GM19193 (cell line): ENCODE results near the gene TC2N.

Source experiments
- POLR2A ChIP-seq: IDR thresholded peaks from 4 replicates; pipeline ENCODE4 v1.6.1; 2011; ENCODE audit not compliant: insufficient read depth, insufficient read length; ENCODE audit errors: extremely low read depth

TC2N gene

DNA sequence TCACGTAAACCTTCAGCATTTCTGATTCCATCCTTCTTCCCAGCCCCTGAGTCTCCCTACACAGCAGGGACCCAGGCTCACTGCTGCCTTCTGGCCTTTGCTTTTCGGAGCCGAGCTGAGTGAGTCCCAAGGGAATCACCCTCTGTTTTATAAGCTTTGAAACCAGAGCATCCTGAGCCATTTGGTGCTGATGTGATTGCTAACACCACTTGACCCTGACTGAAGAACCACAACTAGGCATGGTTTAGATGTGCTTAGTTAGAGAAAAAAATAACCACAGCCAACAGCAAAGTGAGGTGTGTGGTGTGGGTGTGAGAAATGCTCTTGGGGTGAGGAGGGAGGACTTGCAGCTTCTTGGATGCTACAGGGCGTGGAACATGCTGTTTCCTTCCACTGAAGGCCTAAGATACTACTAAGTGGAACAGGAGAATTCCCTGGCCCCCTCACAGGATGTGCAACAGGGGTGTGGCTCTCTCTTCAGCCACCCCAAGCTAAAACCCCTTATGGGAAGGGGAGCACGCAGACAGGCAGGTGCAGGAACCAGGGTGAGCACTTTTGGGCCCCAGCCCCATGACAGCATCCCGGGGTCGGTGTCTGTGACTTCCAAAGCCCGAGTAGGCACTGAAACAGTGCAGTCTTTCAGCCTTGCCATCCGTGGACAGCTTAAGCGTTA, at the start of gene TC2N:
Gene TC2N (minus strand): TSS at position 221 of the 673 bp plus-strand sequence. CDS start 53,767 bp downstream, outside the sequence.
- no peak for TF ChIP-seq POLR2A

DNA sequence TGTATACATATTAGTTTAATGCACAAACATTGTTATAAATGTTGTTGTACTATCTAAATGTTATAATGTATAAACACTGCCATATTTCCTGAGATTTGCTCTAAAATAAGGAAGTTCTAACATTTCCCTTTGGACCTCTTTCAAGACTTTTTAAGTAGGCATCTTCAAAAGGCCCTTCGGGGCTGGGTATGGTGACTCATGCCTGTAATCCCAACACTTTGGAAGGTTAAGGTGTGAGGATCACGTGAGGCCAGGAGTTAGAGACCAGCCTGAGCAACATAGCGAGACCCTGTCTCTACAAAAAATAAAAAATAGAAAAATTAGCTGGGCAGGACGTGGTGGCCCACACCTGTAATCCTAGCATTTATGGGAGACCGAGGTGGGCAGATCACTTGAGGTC, 44.7 kb upstream of the TC2N start:
- no peak for TF ChIP-seq POLR2A

DNA sequence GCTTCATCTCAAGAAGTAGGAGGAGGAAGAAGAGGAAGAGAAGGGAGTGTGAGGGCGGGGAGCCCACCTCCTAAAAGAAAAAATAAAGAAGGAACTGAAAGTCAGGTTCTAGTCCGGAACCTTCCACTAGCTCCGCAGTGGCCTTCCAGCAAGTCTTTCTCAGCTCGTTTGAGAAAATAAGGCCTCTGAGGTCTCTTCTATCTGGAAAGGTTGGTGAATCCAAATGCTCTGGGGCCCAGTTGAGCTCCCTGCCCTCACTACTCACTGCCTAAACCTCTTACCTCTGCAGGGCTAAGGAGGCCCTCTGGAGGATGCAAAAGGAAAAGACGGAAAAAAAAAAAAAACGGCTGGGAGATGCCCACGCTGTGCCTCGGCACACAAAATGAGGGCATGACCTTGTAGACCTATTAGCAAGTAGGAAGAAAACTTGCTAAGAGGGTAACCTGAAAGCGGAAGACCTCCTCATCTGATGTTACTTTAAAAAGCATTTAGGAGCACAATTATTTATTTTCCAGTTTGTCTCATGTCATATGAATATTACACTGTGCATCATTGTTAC, 44.2 kb upstream of the TC2N start:
- TF ChIP-seq POLR2A = no peak

DNA sequence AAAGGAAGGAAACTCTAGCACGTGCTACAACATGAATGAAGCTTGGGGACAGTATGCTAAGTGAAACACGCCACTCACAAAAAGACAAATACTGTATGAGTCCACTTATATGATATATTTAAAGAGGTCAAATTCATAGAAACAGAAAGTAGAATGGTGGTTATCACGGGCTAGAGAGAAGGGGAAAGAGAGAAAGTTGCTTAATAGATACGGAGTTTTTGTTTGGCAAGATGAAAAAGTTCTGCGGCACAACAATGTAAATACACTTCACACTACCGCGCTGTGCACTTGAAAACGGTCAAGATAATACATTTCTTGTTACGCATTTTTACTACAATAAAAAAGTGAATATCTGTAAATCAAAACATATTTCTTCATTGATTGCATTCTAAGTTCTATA, 42.9 kb upstream of the TC2N start:
- TF ChIP-seq POLR2A = no peak

DNA sequence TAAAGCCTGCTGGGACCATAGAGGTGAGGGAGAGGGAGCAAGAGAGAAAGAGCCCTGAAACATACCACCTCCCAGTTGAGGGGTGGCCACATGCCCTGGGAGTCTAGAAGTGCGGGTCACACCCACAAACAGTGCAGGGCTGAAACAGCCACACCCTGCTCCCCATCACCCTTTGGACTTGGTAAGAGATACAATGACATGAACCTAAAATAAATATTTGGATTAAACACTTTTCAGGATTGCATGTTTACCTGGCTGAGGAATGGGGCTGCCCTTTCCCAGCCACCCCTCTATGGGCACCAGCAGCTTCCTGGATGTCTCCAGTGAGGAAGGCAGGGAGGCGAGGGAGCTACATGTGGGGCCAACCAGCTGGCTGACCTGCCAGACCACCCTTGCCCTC, 39.0 kb upstream of the TC2N start:
- no peak for TF ChIP-seq POLR2A

DNA sequence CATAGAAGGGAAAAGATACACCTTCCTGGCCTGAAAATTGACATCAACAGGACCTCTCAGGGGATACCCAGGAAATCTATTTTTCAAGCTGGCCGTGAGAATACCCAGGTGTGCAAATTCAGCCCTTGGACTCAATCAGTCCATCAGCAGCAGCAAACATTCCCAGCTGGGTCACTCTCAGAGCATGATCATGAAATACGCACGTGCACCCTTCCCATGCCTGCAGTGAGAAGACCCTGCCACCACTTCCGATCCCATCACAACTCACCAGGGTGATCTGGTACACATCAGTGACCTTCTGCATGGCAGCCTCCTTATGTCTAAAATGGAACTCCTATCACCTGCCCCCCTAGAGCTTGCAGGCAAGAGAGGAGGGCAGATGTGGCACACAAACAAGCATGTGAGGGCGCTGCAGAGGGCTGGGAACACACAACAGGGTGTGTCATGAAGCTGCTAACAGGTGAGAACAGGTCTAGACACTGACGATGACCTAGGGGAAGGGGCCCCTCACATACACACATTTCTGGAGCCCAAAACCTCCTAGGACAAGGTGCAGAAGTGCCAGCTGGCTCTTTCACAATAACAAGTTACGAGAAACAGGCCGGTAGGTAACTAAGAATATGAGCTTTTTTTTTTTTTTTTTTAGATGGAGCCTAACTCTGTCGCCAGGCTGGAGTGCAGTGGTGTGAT, 37.8 kb upstream of the TC2N start:
- no peak for TF ChIP-seq POLR2A

DNA sequence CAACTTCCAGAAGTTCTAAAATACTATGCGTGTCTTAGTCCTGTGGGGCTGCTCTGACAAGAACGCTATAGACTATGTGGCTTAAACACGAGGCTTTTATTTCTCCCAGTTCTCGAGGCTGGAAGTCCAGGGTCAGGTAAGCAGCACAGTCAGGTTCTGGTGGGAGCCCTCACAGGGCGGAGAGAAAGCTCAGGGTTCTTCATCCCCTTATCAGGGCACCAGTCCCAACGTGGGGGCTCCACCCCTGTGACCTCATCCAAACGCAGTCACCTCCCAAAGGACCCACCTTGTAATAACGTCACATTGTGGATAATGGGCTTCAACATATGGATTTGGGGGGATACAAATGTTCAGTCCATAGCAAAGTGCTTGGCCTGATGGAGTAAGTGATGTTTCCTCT, 37.1 kb upstream of the TC2N start:
- TF ChIP-seq POLR2A = no peak

DNA sequence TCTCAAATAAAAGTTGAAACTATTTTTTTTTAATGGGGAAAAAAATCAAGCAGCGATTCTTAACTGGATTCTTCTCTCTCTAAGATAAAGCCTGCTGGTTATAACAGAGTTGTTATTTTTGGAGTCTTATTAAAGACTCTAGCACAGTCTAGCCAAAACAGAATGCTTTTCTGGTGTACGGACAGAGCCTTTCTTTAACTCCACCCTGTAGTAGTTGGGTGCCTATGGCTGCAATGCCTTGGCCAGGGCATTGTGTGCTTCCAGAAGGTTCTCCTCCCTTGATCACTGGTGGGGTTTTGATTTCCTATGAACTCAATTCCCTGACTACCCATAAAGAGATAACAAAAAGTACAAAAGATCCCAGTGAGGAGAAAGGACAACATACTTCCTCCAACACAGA, 35.7 kb upstream of the TC2N start:
- TF ChIP-seq POLR2A = no peak

DNA sequence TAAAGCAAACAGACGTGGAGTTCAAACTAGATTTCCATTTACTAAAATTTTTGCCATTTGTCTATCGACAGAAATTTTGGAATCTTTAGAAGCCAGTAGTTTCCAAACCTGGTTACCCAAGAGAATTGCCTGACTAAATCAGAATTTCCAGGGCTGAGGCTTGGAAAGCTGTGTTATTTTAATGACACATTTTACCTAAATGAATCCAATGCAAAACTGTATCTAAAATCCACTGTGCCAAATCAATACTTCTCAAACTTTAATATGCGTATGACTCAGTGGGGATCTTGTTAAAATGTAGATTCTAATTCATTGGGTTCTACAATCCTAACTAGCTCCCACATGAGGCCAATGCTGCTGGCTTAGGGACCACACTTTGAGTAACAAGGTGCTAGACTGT, 35.0 kb upstream of the TC2N start:
- TF ChIP-seq POLR2A = no peak

DNA sequence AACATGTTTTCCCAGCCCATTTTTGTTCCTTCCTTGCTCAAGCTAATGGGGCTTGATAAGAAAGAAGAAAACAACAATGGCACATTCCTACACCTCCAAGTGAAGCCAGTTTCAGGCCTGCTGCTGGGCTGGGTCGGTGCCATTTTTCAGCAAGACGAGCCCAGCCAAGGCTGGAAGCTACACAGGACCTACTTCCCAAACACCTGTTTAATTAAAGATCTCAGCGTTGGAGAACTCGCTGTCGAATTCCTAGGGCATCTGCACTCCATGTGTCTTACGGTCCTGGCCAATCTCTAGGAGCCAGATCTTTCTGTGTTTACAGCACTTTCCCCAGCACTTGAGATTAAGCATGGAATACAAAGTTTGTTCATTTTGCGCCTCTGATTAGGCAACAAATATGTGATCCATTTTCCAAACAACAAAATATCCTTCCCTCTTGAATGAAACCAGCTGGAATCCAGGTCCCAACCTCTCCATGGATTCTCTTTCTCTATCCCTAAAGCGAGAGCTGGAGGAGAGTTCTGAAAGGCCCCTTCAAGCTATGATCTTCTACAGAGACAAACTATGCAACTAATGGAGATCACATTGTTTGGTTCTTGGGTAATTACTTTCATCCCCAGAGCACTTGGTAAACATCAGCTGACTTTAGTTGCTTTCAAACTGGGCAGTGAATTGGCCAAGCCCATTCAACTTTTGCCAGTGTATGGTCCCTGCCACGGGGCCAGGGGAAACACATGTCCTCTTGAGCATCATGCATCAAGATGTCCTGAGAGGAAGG, 34.3 kb upstream of the TC2N start:
- TF ChIP-seq POLR2A = no peak

DNA sequence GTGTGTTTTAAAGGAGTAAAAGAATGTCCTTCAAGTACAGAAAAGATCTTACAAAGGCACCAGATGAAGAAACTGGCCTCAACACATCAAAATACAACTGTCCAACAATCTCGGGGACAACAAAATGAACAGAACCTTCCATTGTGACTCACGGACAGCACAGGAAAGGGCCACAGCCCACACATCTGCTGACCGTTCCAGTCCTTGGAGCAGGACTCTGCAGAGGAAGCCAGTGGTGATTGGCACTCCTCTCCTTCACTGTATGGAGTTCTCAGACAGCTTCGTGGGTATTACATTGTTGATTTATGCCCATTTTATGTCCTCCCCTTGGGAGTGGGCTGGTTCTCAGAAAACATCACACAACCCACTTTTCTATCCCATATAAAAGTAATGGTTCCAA, 32.5 kb upstream of the TC2N start:
- TF ChIP-seq POLR2A = no peak

DNA sequence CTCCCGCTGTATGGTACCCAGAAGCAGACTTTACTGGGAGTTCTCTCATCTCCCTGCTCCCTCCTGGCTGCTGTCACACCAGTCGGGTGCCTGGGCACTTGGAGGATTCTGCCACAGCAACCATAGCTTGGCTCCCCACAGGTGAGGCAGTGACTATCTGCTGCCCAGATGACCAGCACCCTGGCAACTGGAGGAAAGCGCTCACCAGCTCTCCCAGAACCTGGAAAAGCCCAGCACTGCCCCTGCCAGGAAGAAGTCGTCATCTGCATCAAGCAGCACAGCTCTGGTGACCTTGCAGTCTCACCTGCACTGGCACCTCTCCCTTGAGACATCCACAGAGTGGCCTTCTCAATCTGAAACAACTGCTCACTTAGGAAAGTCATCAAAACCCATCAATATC, 31.9 kb upstream of the TC2N start:
- no peak for TF ChIP-seq POLR2A

DNA sequence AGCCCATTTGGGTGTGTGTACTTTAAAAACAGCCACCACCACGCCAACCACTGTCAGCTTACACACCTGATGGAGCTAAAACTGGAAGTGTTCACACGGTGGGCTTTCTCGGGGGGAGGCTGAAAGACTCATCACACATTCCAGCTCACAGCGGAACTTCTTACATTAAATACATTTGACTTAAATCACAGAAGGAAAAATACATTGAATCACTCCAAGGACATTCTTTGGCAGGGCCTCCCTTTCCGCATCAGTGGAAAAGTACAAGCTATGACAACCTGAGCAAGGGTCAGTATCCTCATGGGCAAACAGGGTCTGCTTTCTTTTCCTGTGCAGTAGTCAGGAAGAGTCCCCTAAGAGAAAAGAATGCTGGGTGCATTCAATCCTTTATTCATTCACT, 31.0 kb upstream of the TC2N start:
- TF ChIP-seq POLR2A = no peak

DNA sequence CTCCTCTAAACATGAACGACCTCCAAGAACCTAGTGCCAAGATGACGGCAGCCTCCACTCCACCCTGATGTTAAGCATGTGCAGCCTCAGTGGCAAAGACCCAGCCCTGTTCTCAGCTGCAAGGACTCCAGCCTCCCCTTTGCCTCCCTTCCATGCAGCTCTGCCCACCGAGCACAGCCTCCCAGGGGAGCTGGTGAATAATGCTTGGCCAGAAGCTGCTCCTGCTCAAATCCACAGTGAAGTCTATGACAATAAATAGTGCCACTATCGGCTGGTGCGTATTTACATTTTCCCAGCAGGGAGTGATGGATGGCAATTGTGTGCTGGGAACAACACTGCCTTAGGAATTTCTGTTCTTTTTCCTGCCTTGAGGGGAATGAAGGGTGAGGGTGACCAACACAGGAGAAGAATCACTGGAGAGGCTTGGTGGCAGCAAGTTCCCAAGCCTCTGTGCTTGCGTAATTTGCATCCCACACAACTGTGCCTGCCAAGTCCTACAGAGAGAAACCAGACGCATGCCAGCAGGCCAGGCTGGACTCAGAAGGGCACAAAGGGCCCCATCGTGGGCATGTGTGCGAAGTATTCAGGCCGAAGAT, 29.9 kb upstream of the TC2N start:
- no peak for TF ChIP-seq POLR2A

DNA sequence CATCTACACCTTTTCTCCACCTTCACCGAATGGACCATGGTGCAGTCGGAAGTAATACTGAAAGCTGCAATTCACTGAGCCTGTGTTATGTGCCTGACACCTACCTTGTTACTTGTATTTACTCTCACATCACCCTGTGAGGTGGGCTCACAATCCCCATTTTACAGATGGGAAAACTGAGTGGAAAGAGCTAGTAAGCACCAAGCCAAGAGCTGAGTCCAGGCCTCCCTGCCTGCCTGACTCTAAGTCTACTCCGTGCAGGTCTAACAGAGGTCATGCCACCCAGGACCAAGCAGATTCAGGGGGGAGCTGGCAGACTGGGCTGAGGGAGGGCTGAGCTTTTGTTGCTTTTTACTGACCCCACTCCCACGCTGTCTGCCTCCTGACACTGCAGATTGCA, 29.1 kb upstream of the TC2N start:
- no peak for TF ChIP-seq POLR2A
